Astrocyte (in vitro differentiated cells and primary cell): Measurements from ENCODE around the gene P2RX5. TPM values are rescaled to one million over a fixed set of nuclear protein-coding genes. Genes with fewer than 3 reads are reported as not detected.
A peak's percentile ranks its signal among the peaks of the same experiment; 100 is the strongest.

ENCODE experiments used
- DNase-seq: peaks from one replicate; pipeline ENCODE4 v3.0.0-alpha.2; 2010; ENCODE audit warnings: low read depth
- FAIRE-seq: peaks from 2 replicates; lab custom pipeline; 2011; peaks lifted over from hg19 to GRCh38; lab: Jason Lieb, UNC
- H2AFZ ChIP-seq: 2 replicates; pipeline ENCODE4 v1.6.0; 2012; ENCODE audit warnings: low read depth, low read length, inconsistent platforms
- H3K27ac ChIP-seq: 2 replicates; pipeline ENCODE4 v1.5.1; 2011; ENCODE audit warnings: low read depth, low read length, inconsistent platforms
- H3K27me3 ChIP-seq: 2 replicates; pipeline ENCODE4 v1.6.0; 2011; ENCODE audit warnings: low read length, inconsistent platforms; ENCODE audit not compliant: insufficient read depth
- H3K36me3 ChIP-seq: 2 replicates; pipeline ENCODE4 v1.5.1; 2011; ENCODE audit warnings: low read length, inconsistent platforms; ENCODE audit not compliant: insufficient read depth
- H3K4me1 ChIP-seq: 2 replicates; pipeline ENCODE4 v1.5.1; 2011; ENCODE audit warnings: low read length, inconsistent platforms; ENCODE audit not compliant: insufficient read depth
- H3K4me2 ChIP-seq: 2 replicates; pipeline ENCODE4 v1.6.0; 2012; ENCODE audit warnings: low read length, inconsistent platforms
- H3K4me3 ChIP-seq: 2 replicates; pipeline ENCODE4 v1.5.1; 2011; ENCODE audit warnings: low read depth, mild to moderate bottlenecking, low read length, inconsistent platforms; ENCODE audit not compliant: insufficient read depth
- H3K79me2 ChIP-seq: 2 replicates; pipeline ENCODE4 v1.6.0; 2012; ENCODE audit warnings: mild to moderate bottlenecking, low read length, inconsistent platforms; ENCODE audit not compliant: insufficient read depth
- H3K9ac ChIP-seq: 2 replicates; pipeline ENCODE4 v1.6.0; 2012; ENCODE audit warnings: mild to moderate bottlenecking, low read length, inconsistent platforms
- H3K9me3 ChIP-seq: 2 replicates; pipeline ENCODE4 v1.5.1; 2012; ENCODE audit warnings: low read depth, mild to moderate bottlenecking, low read length, inconsistent platforms; ENCODE audit not compliant: insufficient read depth
- H4K20me1 ChIP-seq: 2 replicates; pipeline ENCODE4 v1.6.0; 2012; ENCODE audit warnings: low read length, inconsistent platforms; ENCODE audit not compliant: insufficient read depth
- H3K27ac Mint-ChIP-seq: one replicate; pipeline ENCODE4 v1.8.0; 2021; ENCODE audit warnings: mild to moderate bottlenecking, mixed read lengths; ENCODE audit not compliant: unreplicated experiment
- H3K27me3 Mint-ChIP-seq: one replicate; pipeline ENCODE4 v1.8.0; 2021; ENCODE audit warnings: low read depth, mixed read lengths; ENCODE audit not compliant: unreplicated experiment
- H3K36me3 Mint-ChIP-seq: one replicate; pipeline ENCODE4 v1.8.0; 2021; ENCODE audit warnings: low read depth, mixed read lengths; ENCODE audit not compliant: unreplicated experiment
- H3K4me1 Mint-ChIP-seq: one replicate; pipeline ENCODE4 v1.8.0; 2021; ENCODE audit warnings: low read depth, mixed read lengths; ENCODE audit not compliant: unreplicated experiment
- H3K4me3 Mint-ChIP-seq: one replicate; pipeline ENCODE4 v1.8.0; 2021; ENCODE audit warnings: mild to moderate bottlenecking, moderate library complexity, mixed read lengths; ENCODE audit not compliant: unreplicated experiment
- H3K9me3 Mint-ChIP-seq: one replicate; pipeline ENCODE4 v1.8.0; 2021; ENCODE audit warnings: mild to moderate bottlenecking, mixed read lengths; ENCODE audit not compliant: unreplicated experiment
- CTCF ChIP-seq: IDR thresholded peaks from 2 replicates; pipeline ENCODE4 v1.5.1; 2011; ENCODE audit warnings: low read depth, mild to moderate bottlenecking, inconsistent platforms, low read length, moderate library complexity; ENCODE audit not compliant: insufficient read depth
- EZH2 ChIP-seq: IDR thresholded peaks from 2 replicates; pipeline ENCODE4 v1.6.1; 2012; ENCODE audit warnings: mild to moderate bottlenecking, low read length, inconsistent platforms; ENCODE audit not compliant: insufficient read depth
- total RNA-seq: library from RNA; stranded (reverse); gene quantifications from 2 replicates; pipeline ENCODE4 v1.2.1, GENCODE V29; 2021

The P2RX5 gene
- total RNA-seq, 1 donor from 2014 or later: 2.4 TPM

- H3K36me3 ChIP-seq: no peaks in the 10 kb centered on the region
- no peaks in the 10 kb centered on the region for H3K79me2 ChIP-seq
- DNase-seq: no peak
- TF ChIP-seq EZH2 (no peak), CTCF (no peak)
- H3K4me1 ChIP-seq: peaks cover 7% of the 10 kb centered on the region
- peaks cover 2% of the 10 kb centered on the region for H3K9me3 Mint-ChIP-seq
- H3K36me3 Mint-ChIP-seq: no peaks in the 10 kb centered on the region
- peak overlapping the region; percentile 58 for H3K27ac Mint-ChIP-seq
- H3K27ac ChIP-seq: no peak overlapping the region
- no peak overlapping the region for H3K4me3 Mint-ChIP-seq
- peaks cover 14% of the 10 kb centered on the region for H3K27me3 ChIP-seq
- no peak overlapping the region for H2AFZ ChIP-seq
- no peak overlapping the region for H3K4me2 ChIP-seq
- H3K27me3 Mint-ChIP-seq: peaks cover 15% of the 10 kb centered on the region
- no peak for FAIRE-seq
- H3K9ac ChIP-seq: no peak overlapping the region
- peaks cover 5% of the 10 kb centered on the region for H3K9me3 ChIP-seq
- peaks cover 2% of the 10 kb centered on the region for H3K4me1 Mint-ChIP-seq
- no peak overlapping the region for H3K4me3 ChIP-seq
- no peaks in the 10 kb centered on the region for H4K20me1 ChIP-seq
These were observed 2.1 kb downstream of the P2RX5 start for GRCh38 chr17:3693829-3694231.

GRCh38 chr17:3693141-3693540 lies 2.8 kb downstream of the P2RX5 start:
- H3K4me1 ChIP-seq: peaks cover 7% of the 10 kb centered on the region
- FAIRE-seq (no peak), DNase-seq (no peak)
- H3K36me3 ChIP-seq: no peaks in the 10 kb centered on the region
- TF ChIP-seq EZH2: no peak
- no peak for TF ChIP-seq CTCF
- no peaks in the 10 kb centered on the region for H3K79me2 ChIP-seq
- Mint-ChIP-seq H3K4me1 (peaks cover 2% of the 10 kb centered on the region), H3K36me3 (no peaks in the 10 kb centered on the region), H3K27ac (no peak overlapping the region), H3K9me3 (peaks cover 2% of the 10 kb centered on the region), H3K4me3 (no peak overlapping the region), H3K27me3 (peaks cover 19% of the 10 kb centered on the region)
- no peak overlapping the region for H3K9ac ChIP-seq
- H3K4me3 ChIP-seq: no peak overlapping the region
- no peaks in the 10 kb centered on the region for H4K20me1 ChIP-seq
- H3K9me3 ChIP-seq: peaks cover 3% of the 10 kb centered on the region
- no peak overlapping the region for H3K27ac ChIP-seq
- no peak overlapping the region for H3K4me2 ChIP-seq
- H3K27me3 ChIP-seq: peaks cover 16% of the 10 kb centered on the region
- no peak overlapping the region for H2AFZ ChIP-seq

GRCh38 chr17:3692346-3692745 lies 3.6 kb downstream of the P2RX5 start:
- TF ChIP-seq EZH2: no peak
- no peak for TF ChIP-seq CTCF
- peaks cover 2% of the 10 kb centered on the region for H3K4me1 Mint-ChIP-seq
- H3K36me3 Mint-ChIP-seq: no peaks in the 10 kb centered on the region
- Histone ChIP-seq H3K27me3 (peaks cover 14% of the 10 kb centered on the region), H3K79me2 (no peaks in the 10 kb centered on the region), H2AFZ (no peak overlapping the region), H3K4me3 (no peak overlapping the region), H4K20me1 (no peaks in the 10 kb centered on the region), H3K4me2 (no peak overlapping the region), H3K36me3 (no peaks in the 10 kb centered on the region), H3K9me3 (no peaks in the 10 kb centered on the region), H3K9ac (no peak overlapping the region), H3K4me1 (peaks cover 7% of the 10 kb centered on the region), H3K27ac (no peak overlapping the region)
- no peaks in the 10 kb centered on the region for H3K9me3 Mint-ChIP-seq
- H3K27me3 Mint-ChIP-seq: peaks cover 15% of the 10 kb centered on the region
- no peak overlapping the region for H3K4me3 Mint-ChIP-seq
- no peak for DNase-seq
- H3K27ac Mint-ChIP-seq: no peak overlapping the region
- FAIRE-seq: no peak
